ENCODE data around the gene FGD2. TPM values are rescaled to one million over a fixed set of nuclear protein-coding genes. Genes with fewer than 3 reads are reported as not detected.

FGD2 gene
- total and polyA plus RNA-seq, 2 of the 4 experiments (the other 2 are of a cell fraction): 0.07 TPM; not detected in 1

DNA sequence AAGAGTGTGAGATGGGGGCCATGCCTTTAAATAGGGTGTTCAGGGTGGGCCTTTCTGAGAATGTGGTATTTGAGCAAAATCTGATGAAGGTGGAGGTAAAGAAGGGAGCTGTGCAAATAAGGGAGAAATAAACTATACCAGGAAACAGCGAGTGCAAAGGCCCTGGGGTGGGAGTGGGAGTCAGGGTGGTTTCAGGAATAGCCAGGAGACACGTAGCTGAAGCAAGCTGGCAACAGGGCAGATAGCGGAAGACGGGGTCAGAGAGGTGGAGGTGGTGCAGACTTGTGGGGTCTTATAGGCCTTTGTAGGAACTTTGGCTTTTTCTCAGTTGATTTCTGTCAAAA lies 51.6 kb downstream of the FGD2 start:
- no peak overlapping the region for H3K27ac ChIP-seq (ENCODE audit: insufficient read depth, low read length)
- peak overlapping the region; percentile 94; the same call in 1 of the 2 replicates for H2AK5ac ChIP-seq (ENCODE audit: low read depth, low read length)
- no peaks in the 10 kb centered on the region for H4K20me1 ChIP-seq (ENCODE audit: insufficient read depth, low read length)
- H4K5ac ChIP-seq (ENCODE audit: low read depth, low read length): no peak overlapping the region
- H2BK20ac ChIP-seq (ENCODE audit: low read depth, low read length): 0 out of 2 replicates have a peak overlapping the region, but pooled peaks have one; percentile 0
- H2BK5ac ChIP-seq (ENCODE audit: low read depth, low read length, poor library complexity, severe bottlenecking): no peak overlapping the region
- WGBS, 2 experiments (ENCODE audit: extremely low coverage in 2 of 2, insufficient read length in 1 of 2): 100% methylated on average over 2 of the region's 4 CpGs; no CpG with 5 or more reads in 1 of the 2 experiments
- no peak overlapping the region; a peak in 1 of 4 replicates for H4K8ac ChIP-seq (ENCODE audit: low read depth in 2 of 2, low read length in 2 of 2)
- no peak overlapping the region; the same call in 1 of the 2 replicates for H3K18ac ChIP-seq (ENCODE audit: low read depth, low read length)
- intact Hi-C loops (cut with micrococcal nuclease): no loop called here
- H2AK9ac ChIP-seq (replicated peaks; ENCODE audit: low read depth, low read length, poor library complexity): no peak overlapping the region
- peak overlapping the region; percentile 34; the same call in 1 of the 2 replicates for H4K91ac ChIP-seq (ENCODE audit: insufficient read depth, low read depth, low read length)
- H2BK120ac ChIP-seq (ENCODE audit: low read depth, low read length): peak overlapping the region; percentile 80
- H3K36me3 ChIP-seq (ENCODE audit: control insufficient read depth, insufficient read depth, low read length): no peaks in the 10 kb centered on the region
- H3K27me3 ChIP-seq (ENCODE audit: control insufficient read depth, insufficient read depth, low read length): no peaks in the 10 kb centered on the region
- H3K4me1 ChIP-seq (ENCODE audit: control insufficient read depth, insufficient read depth, low read length): peaks cover 12% of the 10 kb centered on the region
- H3K4me2 ChIP-seq (ENCODE audit: low read depth, low read length): no peak overlapping the region
- no peak overlapping the region for H3K23ac ChIP-seq (ENCODE audit: low read depth, low read length)
- POLR2A ChIA-PET (ENCODE audit: unreplicated experiment): no interaction called here
- BruUV-seq (replicated peaks): no TSS peak
- CTCF ChIA-PET: no interaction called here
- peaks cover 15% of the 10 kb centered on the region for H3K9me1 ChIP-seq (ENCODE audit: insufficient read depth, low read length)
- H2AFZ ChIP-seq (replicated peaks; ENCODE audit: low read length, poor library complexity): no peak overlapping the region
- H3K9me3 ChIP-seq (ENCODE audit: control insufficient read depth, insufficient read depth, low read length): no peaks in the 10 kb centered on the region
- dilution Hi-C loops (cut with HindIII; ENCODE audit: low sequenced_read_pairs, unreplicated experiment): no loop called here
- ATAC-seq (ENCODE audit: low read depth): no peak
- DNase-seq: no peak
- H3K56ac ChIP-seq (ENCODE audit: extremely low read depth, insufficient read depth, low read length): no peak overlapping the region
- no peak overlapping the region for H3K4me3 ChIP-seq (ENCODE audit: insufficient read depth, low read depth, low read length)
- peak overlapping the region; percentile 85; the same call in 1 of the 3 replicates for H2BK15ac ChIP-seq (ENCODE audit: low read depth, low read length)
- H3K4ac ChIP-seq (ENCODE audit: low read depth, low read length): no peak overlapping the region
- TF ChIP-seq CHD1 (IDR thresholded peaks at IDR 0.05; ENCODE audit: low read depth, low read length) (no peak), RCOR1 (IDR thresholded peaks at IDR 0.05; ENCODE audit: insufficient replicate concordance, low read length) (no peak), SMC3 (IDR thresholded peaks at IDR 0.05; ENCODE audit: low read depth, low read length) (no peak), POLR2A (IDR thresholded peaks at IDR 0.05; ENCODE audit: low read depth, low read length) (no peak), CEBPB (IDR thresholded peaks at IDR 0.05; ENCODE audit: low read depth, low read length) (no peak), RFX5 (IDR thresholded peaks at IDR 0.05; ENCODE audit: low read depth, low read length) (no peak), MAFK (IDR thresholded peaks at IDR 0.05; ENCODE audit: low read depth, low read length) (no peak), NFE2L2 (IDR thresholded peaks at IDR 0.05; ENCODE audit: low read depth, low read length) (no peak), BHLHE40 (IDR thresholded peaks at IDR 0.05; ENCODE audit: low read depth, low read length) (no peak), MAZ (IDR thresholded peaks at IDR 0.05; ENCODE audit: borderline replicate concordance, low read depth, low read length) (no peak), RAD21 (IDR thresholded peaks at IDR 0.05; ENCODE audit: low read length) (no peak)
- TF ChIP-seq, protein P1, sequence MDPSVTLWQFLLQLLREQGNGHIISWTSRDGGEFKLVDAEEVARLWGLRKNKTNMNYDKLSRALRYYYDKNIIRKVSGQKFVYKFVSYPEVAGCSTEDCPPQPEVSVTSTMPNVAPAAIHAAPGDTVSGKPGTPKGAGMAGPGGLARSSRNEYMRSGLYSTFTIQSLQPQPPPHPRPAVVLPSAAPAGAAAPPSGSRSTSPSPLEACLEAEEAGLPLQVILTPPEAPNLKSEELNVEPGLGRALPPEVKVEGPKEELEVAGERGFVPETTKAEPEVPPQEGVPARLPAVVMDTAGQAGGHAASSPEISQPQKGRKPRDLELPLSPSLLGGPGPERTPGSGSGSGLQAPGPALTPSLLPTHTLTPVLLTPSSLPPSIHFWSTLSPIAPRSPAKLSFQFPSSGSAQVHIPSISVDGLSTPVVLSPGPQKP (IDR thresholded peaks at IDR 0.05; ENCODE audit: borderline replicate concordance, low read depth, low read length): no peak
- TF ChIP-seq, protein P2, sequence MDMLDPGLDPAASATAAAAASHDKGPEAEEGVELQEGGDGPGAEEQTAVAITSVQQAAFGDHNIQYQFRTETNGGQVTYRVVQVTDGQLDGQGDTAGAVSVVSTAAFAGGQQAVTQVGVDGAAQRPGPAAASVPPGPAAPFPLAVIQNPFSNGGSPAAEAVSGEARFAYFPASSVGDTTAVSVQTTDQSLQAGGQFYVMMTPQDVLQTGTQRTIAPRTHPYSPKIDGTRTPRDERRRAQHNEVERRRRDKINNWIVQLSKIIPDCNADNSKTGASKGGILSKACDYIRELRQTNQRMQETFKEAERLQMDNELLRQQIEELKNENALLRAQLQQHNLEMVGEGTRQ (IDR thresholded peaks at IDR 0.05; ENCODE audit: low read depth, low read length): no peak
- H3K9ac ChIP-seq (ENCODE audit: low read depth, low read length): no peak overlapping the region
- H3K14ac ChIP-seq (replicated peaks; ENCODE audit: low read depth, low read length): no peak overlapping the region
- in situ Hi-C loops (cut with MboI; ENCODE audit: low sequenced_read_pairs): loop anchor here (10.0 kb wide), 1 partner anchor 148 kb away; no protein-coding TSS in a partner anchor
- H3K79me1 ChIP-seq (ENCODE audit: low read depth in 1 of 2, low read length in 2 of 2): peaks cover 0 to 3% of the 10 kb centered on the region in 2 experiments; a peak in 1 of 4 replicates
